Kidney epithelial cell (primary cell): ENCODE results near the gene CALHM6. TPM values are rescaled to one million over a fixed set of nuclear protein-coding genes. Genes with fewer than 3 reads are reported as not detected.

Source experiments
- DNase-seq: peaks from one replicate; pipeline ENCODE4 v3.0.0-alpha.2; 2010; ENCODE audit warnings: low read depth
- H3K27me3 ChIP-seq: 2 replicates; pipeline ENCODE4 v1.6.0; 2011; ENCODE audit warnings: low read length; ENCODE audit not compliant: control insufficient read depth, insufficient read depth
- H3K36me3 ChIP-seq: 2 replicates; pipeline ENCODE4 v1.5.1; 2011; ENCODE audit warnings: low read length; ENCODE audit not compliant: control insufficient read depth, insufficient read depth
- H3K4me3 ChIP-seq: 2 replicates; pipeline ENCODE4 v1.5.1; 2011; ENCODE audit warnings: low read depth, mild to moderate bottlenecking, control low read depth, low read length
- CTCF ChIP-seq: IDR thresholded peaks from 2 replicates; pipeline ENCODE4 v1.5.1; 2011; ENCODE audit warnings: mild to moderate bottlenecking, moderate library complexity, low read length, control low read depth, inconsistent platforms; ENCODE audit not compliant: insufficient read depth, poor library complexity, severe bottlenecking
- total RNA-seq: library from RNA; depleted of rRNA; stranded (reverse); fragments of >200 nt; gene quantifications from 2 replicates; pipeline ENCODE4 v1.2.3, GENCODE V29; 2015

The CALHM6 gene
- total RNA-seq, 1 donor from 2014 or later: 4.8 TPM

- no peaks in the 10 kb centered on the region for H3K36me3 ChIP-seq
- no peak for DNase-seq
- H3K4me3 ChIP-seq: no peak overlapping the region
- no peak for TF ChIP-seq CTCF
- H3K27me3 ChIP-seq: no peaks in the 10 kb centered on the region
Observed at GRCh38 chr6:116467096-116467495, 5.9 kb downstream of the CALHM6 start.

GRCh38 chr6:116467514-116467913 lies 6.3 kb downstream of the CALHM6 start:
- Histone ChIP-seq H3K4me3 (no peak overlapping the region), H3K27me3 (no peaks in the 10 kb centered on the region), H3K36me3 (no peaks in the 10 kb centered on the region)
- no peak for DNase-seq
- TF ChIP-seq CTCF: no peak

GRCh38 chr6:116468293-116468692 lies 7.1 kb downstream of the CALHM6 start:
- TF ChIP-seq CTCF: no peak
- Histone ChIP-seq H3K27me3 (no peaks in the 10 kb centered on the region), H3K36me3 (no peaks in the 10 kb centered on the region), H3K4me3 (no peak overlapping the region)
- DNase-seq: no peak

GRCh38 chr6:116471531-116471930 lies 10.4 kb downstream of the CALHM6 start:
- no peak overlapping the region for H3K4me3 ChIP-seq
- H3K27me3 ChIP-seq: no peaks in the 10 kb centered on the region
- no peak for DNase-seq
- TF ChIP-seq CTCF: no peak
- H3K36me3 ChIP-seq: no peaks in the 10 kb centered on the region

- H3K36me3 ChIP-seq: no peaks in the 10 kb centered on the region
- no peak for TF ChIP-seq CTCF
- H3K27me3 ChIP-seq: no peaks in the 10 kb centered on the region
- no peak overlapping the region for H3K4me3 ChIP-seq
- no peak for DNase-seq
Observed at GRCh38 chr6:116472706-116473105, 11.5 kb downstream of the CALHM6 start.

- Histone ChIP-seq H3K4me3 (no peak overlapping the region), H3K36me3 (no peaks in the 10 kb centered on the region), H3K27me3 (no peaks in the 10 kb centered on the region)
- no peak for TF ChIP-seq CTCF
- no peak for DNase-seq
Observed at GRCh38 chr6:116475141-116475540, 14.0 kb downstream of the CALHM6 start.
